Activated CD4-positive, alpha-beta T cell treated with anti-CD3 and anti-CD28 coated beads, Interleukin-2, amount 10 ng/mL, durations not matched to agents 24 days and 14 days (primary cell): ENCODE results near the gene VPS36. TPM values are rescaled to one million over a fixed set of nuclear protein-coding genes. Genes with fewer than 3 reads are reported as not detected.
A peak's percentile ranks its signal among the peaks of the same experiment; 100 is the strongest.
"Not testable (repeated sequence)": the region's sequence is repeated elsewhere in the genome, so short reads cannot be mapped to it uniquely, and the experiment has no call there.

Experiments used
- DNase-seq: peaks from one replicate; pipeline ENCODE4 v3.0.0; 2022
- H3K27ac Mint-ChIP-seq: one replicate; pipeline ENCODE4 v1.8.0; 2022; ENCODE audit warnings: mild to moderate bottlenecking, mixed read lengths
- H3K27me3 Mint-ChIP-seq: one replicate; pipeline ENCODE4 v1.8.0; 2022; ENCODE audit warnings: mixed read lengths
- H3K36me3 Mint-ChIP-seq: one replicate; pipeline ENCODE4 v1.8.0; 2022; ENCODE audit warnings: low read depth, mild to moderate bottlenecking, mixed read lengths
- H3K4me1 Mint-ChIP-seq: one replicate; pipeline ENCODE4 v1.8.0; 2021; ENCODE audit warnings: mixed read lengths
- H3K4me3 Mint-ChIP-seq: one replicate; pipeline ENCODE4 v1.8.0; 2022; ENCODE audit warnings: mild to moderate bottlenecking, moderate library complexity, mixed read lengths
- H3K9me3 Mint-ChIP-seq: one replicate; pipeline ENCODE4 v1.8.0; 2021; ENCODE audit warnings: mixed read lengths
- intact Hi-C: fragments of 100-400 bp; cut with micrococcal nuclease; formaldehyde crosslinking; loops from one replicate; pipeline ENCODE4 v1.15.1; 2023
- total RNA-seq: library from RNA; stranded (reverse); gene quantifications from 2 replicates; pipeline ENCODE4 v1.2.3, GENCODE V29; 2022

The VPS36 gene
- total RNA-seq, 1 donor from 2014 or later, result 43.0 TPM

DNA sequence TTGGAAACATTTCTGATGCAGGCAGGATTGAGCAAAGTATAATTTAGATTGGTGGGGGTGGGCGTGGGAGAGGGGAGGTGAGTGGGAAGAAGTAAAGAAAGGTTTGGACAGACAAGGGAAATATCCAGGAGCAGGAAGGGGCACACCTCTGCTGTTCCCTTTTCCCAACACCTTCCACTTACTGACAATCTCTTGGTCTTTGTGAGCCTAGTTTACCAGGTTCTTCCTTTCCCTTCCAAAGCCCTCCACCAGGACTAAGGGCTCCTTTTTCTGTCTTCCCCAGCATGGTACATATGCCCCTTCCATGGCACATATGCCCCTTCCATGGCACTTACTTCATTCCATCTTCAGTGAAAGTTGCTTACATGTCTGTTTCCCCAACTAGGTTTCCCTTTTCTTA is 38.3 kb downstream of the VPS36 start:
- Mint-ChIP-seq H3K4me3 (no peak overlapping the region), H3K27me3 (no peaks in the 10 kb centered on the region), H3K27ac (no peak overlapping the region), H3K36me3 (peaks cover 35% of the 10 kb centered on the region), H3K4me1 (peaks cover 2% of the 10 kb centered on the region), H3K9me3 (no peaks in the 10 kb centered on the region)
- intact Hi-C loops, result no loop called here
- no peak for DNase-seq

DNA sequence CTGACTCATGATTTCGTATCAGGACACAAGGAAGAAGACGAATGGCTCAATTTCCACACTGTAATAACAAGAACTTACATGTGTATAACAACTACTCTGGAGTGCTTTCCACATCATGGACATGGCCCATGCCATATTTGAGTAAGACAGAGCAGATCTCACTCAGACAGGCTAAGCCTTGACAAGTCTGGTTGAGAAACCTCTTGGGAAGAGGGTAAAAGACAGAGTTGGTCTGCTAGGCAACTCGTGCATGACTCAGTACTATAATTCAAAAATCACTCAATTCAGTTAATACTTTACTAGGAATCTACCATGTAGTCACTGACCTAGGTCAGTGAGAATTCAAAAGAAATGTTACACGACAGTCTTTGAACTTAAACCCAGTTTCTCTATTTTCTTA is 38.8 kb downstream of the VPS36 start:
- no peak overlapping the region for H3K27ac Mint-ChIP-seq
- no peak overlapping the region for H3K4me3 Mint-ChIP-seq
- DNase-seq, result no peak
- H3K4me1 Mint-ChIP-seq, result peaks cover 2% of the 10 kb centered on the region
- H3K9me3 Mint-ChIP-seq, result no peaks in the 10 kb centered on the region
- peaks cover 32% of the 10 kb centered on the region for H3K36me3 Mint-ChIP-seq
- no peaks in the 10 kb centered on the region for H3K27me3 Mint-ChIP-seq
- intact Hi-C loops, result no loop called here

DNA sequence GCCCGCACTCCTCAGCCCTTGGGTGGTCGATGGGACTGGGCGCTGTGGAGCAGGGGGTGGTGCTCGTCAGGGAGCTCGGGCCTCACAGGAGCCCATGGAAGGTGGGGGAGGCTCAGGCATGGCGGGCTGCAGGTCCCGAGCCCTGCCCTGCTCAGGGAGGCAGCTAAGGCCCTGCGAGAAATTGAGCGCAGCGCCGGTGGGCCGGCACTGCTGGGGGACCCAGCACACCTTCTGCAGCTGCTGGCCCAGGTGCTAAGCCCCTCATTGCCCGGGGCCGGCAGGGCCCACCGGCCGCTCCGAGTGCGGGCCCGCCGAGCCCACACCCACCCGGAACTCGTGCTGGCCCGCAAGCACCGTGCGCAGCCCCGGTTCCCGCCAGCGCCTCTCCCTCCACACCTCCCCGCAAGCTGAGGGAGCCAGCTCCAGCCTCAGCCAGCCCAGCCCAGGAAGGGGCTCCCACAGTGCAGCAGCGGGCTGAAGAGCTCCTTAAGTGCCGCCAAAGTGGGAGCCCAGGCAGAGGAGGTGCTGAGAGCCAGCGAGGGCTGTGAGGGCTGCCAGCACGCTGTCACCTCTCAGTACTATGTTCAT is 42.3 kb downstream of the VPS36 start:
- H3K4me1 Mint-ChIP-seq, result peaks cover 16% of the 10 kb centered on the region
- peaks cover 15% of the 10 kb centered on the region for H3K36me3 Mint-ChIP-seq
- intact Hi-C loops, result loop anchor here (5.0 kb wide), 1 partner anchor 44 kb away; the partner anchor contains the start of gene VPS36
- DNase-seq, H3K9me3 Mint-ChIP-seq, H3K4me3 Mint-ChIP-seq, H3K27ac Mint-ChIP-seq: not testable (repeated sequence)
- H3K27me3 Mint-ChIP-seq, result peaks cover 20% of the 10 kb centered on the region

DNA sequence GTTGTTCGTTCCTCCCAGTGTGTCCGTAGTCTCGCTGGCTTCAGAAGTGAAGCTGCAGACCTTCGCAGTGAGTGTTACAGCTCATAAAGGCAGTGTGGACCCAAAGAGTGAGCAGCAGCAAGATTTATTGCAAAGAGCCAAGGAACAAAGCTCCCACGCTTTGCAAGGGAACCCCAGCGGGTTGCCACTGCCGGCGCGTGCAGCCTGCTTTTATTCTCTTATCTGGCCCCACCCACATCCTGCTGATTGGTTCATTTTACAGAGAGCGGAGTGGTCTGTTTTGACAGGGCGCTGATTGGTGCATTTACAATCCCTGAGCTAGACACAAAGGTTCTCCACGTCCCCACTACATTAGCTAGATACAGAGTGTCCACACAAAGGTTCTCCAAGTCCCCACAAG is 43.0 kb downstream of the VPS36 start:
- peaks cover 15% of the 10 kb centered on the region for H3K36me3 Mint-ChIP-seq
- H3K27ac Mint-ChIP-seq, H3K9me3 Mint-ChIP-seq, H3K4me3 Mint-ChIP-seq, DNase-seq: not testable (repeated sequence)
- peaks cover 24% of the 10 kb centered on the region for H3K27me3 Mint-ChIP-seq
- intact Hi-C loops, result loop anchor here (2.0 to 5.0 kb wide), 2 partner anchors 45 to 395 kb away; partner anchors contain the start of genes ALG11 and VPS36
- H3K4me1 Mint-ChIP-seq, result peaks cover 16% of the 10 kb centered on the region

DNA sequence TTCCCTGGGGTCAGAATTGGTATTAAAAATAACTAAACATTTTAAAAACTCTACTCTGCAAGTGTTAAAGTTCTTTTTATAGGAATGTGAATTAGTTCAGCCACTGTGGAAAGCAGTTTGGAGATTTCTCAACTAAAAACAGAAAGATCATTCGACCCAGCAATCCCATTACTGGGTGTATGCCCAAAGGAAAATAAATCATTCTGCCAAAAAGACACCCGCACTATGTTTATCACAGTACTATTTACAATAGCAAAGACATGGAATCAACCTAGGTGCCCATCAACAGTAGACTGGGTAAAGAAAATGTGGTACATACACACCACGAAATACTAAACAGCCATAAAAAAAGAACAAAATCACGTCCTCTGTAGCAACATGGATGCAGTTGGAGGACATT is 43.8 kb downstream of the VPS36 start:
- intact Hi-C loops, result loop anchor here (2.0 to 5.0 kb wide), 2 partner anchors 46 to 394 kb away; partner anchors contain the start of genes ALG11 and VPS36
- Mint-ChIP-seq H3K27ac (no peak overlapping the region), H3K4me1 (peaks cover 14% of the 10 kb centered on the region), H3K9me3 (no peaks in the 10 kb centered on the region), H3K36me3 (peaks cover 10% of the 10 kb centered on the region), H3K27me3 (peaks cover 29% of the 10 kb centered on the region), H3K4me3 (peak overlapping the region; percentile 40)
- DNase-seq, result no peak

DNA sequence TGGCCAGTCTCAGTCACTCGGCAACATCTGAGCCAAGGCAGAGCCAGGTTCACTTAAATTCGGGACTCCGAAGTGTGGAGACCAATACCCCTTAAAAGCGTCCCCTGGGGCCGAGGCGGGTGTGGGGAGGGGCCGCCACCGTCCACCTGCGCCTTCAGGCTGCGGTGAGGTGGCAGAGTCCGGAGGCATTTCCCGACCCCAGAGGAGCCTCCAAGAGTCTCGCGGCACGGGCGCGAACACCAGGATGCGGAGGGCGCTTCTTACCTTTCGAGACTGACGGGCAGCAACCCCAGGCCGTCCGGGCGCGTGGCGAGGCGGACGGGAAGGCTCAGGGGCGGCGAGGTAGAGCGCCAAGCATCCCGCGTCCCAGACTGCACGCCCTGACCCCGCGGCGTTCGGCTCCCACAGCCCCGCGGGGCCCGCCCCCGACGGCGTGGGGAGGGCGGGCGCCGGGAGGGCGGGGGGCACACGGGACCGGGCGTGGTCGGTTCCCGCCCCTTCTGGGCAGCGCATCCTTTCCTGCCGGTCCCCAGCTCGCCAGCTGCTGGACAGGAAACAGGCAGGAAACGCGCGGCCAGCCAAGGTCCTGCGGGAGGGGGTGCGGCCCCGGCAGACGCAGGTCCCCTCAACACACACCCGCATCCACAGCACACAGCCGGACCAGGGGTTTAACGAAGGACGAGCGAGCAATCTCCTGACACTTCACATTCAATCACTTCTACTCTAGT is 44.5 kb downstream of the VPS36 start, which contains the start of gene THSD1:
Gene THSD1 (minus strand): TSS at position 406 of the 728 bp plus-strand sequence. CDS start 3,572 bp downstream, outside the sequence.
- intact Hi-C loops, result loop anchor here (2.0 to 5.0 kb wide), 2 partner anchors 46 to 393 kb away; partner anchors contain the start of genes ALG11 and VPS36
- H3K4me3 Mint-ChIP-seq, result peak within 1 kb of the TSS; percentile 77
- H3K27me3 Mint-ChIP-seq, result peaks cover 29% of the 10 kb centered on the region
- H3K36me3 Mint-ChIP-seq, result peaks cover 10% of the 10 kb centered on the region
- no peaks in the 10 kb centered on the region for H3K9me3 Mint-ChIP-seq
- peaks cover 14% of the 10 kb centered on the region for H3K4me1 Mint-ChIP-seq
- DNase-seq, result peak; percentile 67
- H3K27ac Mint-ChIP-seq, result no peak within 1 kb of the TSS

DNA sequence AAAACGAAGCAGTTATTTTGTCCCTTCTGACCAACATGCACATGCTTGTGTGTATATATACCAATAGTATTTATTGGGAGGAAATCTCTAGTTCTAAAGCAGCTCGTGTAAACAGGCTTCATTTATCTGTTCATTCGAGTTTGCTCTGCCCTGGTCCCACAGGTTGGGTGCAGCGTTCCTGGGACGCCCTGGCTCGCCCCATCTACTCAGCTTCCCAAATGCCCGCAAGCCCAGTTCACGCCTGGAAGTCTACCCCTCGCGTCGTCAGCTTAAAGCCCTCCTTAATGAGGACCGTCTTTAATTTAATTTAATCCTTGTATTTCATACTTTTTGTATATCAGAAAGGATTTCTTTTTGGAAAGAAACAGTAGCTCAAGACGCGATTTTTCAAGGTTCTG is 45.1 kb downstream of the VPS36 start:
- H3K36me3 Mint-ChIP-seq, result peaks cover 7% of the 10 kb centered on the region
- intact Hi-C loops, result loop anchor here (5.0 kb wide), 1 partner anchor 47 kb away; the partner anchor contains the start of gene VPS36

DNA sequence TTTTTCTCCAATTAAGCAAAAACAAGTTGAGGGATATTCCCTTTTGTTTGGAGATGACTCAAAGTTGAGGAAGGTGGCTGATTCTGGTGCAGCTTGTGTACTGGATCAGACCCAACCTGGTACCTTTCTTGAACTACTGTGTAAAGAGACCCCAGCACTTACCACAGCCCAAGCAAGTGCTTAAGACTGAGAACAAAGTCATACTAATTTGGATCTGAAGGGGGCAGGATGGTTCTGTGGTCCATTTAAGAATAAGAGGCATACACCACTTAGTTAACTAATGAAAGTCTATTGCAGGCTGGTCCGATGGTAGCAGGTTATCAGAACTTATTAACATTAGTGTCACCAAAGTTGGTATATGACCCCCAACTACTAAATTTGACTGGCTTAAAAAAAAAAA is 50.7 kb downstream of the VPS36 start:
- no peak for DNase-seq
- no peaks in the 10 kb centered on the region for H3K9me3 Mint-ChIP-seq
- peaks cover 39% of the 10 kb centered on the region for H3K27me3 Mint-ChIP-seq
- peaks cover 5% of the 10 kb centered on the region for H3K4me1 Mint-ChIP-seq
- intact Hi-C loops, result no loop called here
- no peak overlapping the region for H3K4me3 Mint-ChIP-seq
- H3K36me3 Mint-ChIP-seq, result no peaks in the 10 kb centered on the region
- H3K27ac Mint-ChIP-seq, result no peak overlapping the region

More for the DNA sequence above, 45.1 kb downstream of the VPS36 start:
- no peak overlapping the region for H3K27ac Mint-ChIP-seq
- H3K9me3 Mint-ChIP-seq, result no peaks in the 10 kb centered on the region
- peak overlapping the region; percentile 77 for H3K4me3 Mint-ChIP-seq
- peaks cover 14% of the 10 kb centered on the region for H3K4me1 Mint-ChIP-seq
- DNase-seq, result no peak
- H3K27me3 Mint-ChIP-seq, result peaks cover 29% of the 10 kb centered on the region

DNA sequence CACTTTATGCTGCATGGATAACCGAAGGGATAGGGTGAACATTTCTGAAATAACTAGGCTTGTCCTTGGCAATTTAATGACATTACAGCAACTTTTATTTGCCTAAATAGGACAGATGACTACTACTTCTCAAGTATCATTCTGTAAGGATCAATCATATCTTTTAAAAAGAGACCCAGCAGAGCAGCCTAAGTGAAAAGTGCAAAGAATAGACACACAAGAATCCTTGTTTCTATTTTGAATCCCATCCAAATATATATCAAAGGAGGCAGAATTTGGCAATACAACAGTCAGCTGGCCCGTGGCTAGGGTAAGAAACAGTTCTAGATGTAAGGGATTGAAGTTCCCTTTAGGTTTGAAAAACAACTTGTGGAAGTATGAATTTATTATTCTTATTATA is 51.4 kb downstream of the VPS36 start:
- no peaks in the 10 kb centered on the region for H3K9me3 Mint-ChIP-seq
- H3K36me3 Mint-ChIP-seq, result no peaks in the 10 kb centered on the region
- H3K27me3 Mint-ChIP-seq, result peaks cover 33% of the 10 kb centered on the region
- H3K27ac Mint-ChIP-seq, result no peak overlapping the region
- no peak for DNase-seq
- peaks cover 1% of the 10 kb centered on the region for H3K4me1 Mint-ChIP-seq
- no peak overlapping the region for H3K4me3 Mint-ChIP-seq
- intact Hi-C loops, result no loop called here

DNA sequence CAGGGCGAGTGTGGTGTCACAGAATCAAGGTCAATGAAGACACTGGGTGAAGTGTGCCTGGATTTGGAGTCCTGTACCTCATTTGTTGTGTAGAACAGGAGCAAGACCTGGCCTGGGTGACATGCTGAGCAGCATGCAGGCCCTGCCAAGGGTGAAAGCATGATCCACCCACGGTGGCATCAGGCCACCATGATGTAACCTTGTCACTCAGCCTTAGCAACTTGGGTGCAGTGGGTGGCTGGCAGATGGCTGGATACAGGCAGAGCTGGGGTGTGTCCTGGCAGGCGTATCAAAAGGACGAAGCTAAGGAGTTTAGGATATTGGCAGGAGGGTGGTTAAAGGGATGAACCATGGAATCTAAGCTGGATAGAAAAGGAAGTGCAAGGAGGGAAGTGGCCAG is 54.7 kb downstream of the VPS36 start:
- Mint-ChIP-seq H3K9me3 (no peaks in the 10 kb centered on the region), H3K27me3 (peaks cover 22% of the 10 kb centered on the region), H3K4me1 (no peaks in the 10 kb centered on the region), H3K36me3 (no peaks in the 10 kb centered on the region), H3K27ac (no peak overlapping the region), H3K4me3 (no peak overlapping the region)
- intact Hi-C loops, result no loop called here
- DNase-seq, result no peak

DNA sequence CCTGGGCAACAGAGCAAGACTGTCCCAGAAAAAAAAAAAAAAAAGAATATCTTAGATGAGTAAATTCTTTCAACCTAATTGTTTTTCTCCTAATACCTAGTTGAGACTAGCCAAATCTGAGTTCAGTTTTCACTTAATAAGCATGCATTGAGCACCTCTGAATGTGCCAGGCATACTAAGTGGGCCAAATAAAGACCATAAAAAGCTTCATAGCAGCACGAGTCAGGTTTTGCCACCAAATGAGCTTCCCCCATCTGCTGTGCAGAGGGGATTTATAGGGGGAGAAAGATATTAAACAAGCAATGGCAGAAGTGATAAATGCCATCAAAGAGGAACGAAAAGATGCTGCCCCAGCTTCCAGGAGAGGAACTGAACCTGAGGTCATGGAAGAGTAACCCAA is 55.8 kb downstream of the VPS36 start:
- Mint-ChIP-seq H3K4me1 (no peaks in the 10 kb centered on the region), H3K27ac (no peak overlapping the region), H3K4me3 (no peak overlapping the region), H3K27me3 (peaks cover 20% of the 10 kb centered on the region), H3K9me3 (no peaks in the 10 kb centered on the region), H3K36me3 (no peaks in the 10 kb centered on the region)
- no peak for DNase-seq
- intact Hi-C loops, result no loop called here

DNA sequence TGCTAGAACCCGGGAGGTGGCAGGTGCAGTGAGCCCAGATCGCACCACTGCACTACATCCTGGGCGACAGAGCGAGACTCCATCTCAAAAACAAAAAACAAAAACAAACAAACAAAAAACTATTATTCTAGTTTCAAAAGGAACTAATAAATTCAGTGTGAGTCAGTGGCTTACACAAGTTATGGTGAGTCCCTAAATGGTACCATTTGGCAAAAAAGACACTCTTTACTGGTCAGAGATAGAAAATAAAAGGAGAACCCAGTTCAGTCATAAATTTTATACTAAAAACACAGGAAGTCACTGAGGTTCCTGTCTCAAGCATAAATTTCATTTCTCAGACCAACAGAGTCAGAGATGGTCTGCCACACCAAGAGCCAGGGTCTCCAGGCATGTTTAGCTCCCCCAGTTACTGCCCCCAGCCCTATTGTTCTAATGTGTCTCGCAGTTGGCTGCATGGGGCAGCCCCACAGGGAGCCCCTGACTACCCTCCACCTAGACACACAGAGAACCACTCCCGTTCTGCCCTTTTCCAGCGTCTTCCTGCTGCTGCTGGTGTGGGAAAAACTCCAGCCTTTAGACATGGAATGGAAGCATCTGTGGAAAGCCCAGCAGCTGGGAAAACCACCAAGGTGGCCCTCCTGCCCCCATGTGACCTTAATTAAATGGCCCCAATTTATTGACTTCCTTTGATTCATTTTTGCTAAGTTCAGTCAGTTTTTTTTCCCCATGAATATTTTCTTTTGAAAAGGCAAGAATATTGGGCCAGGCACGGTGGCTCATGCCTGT is 56.7 kb downstream of the VPS36 start:
- H3K4me1 Mint-ChIP-seq, result no peaks in the 10 kb centered on the region
- no peak overlapping the region for H3K27ac Mint-ChIP-seq
- no peak for DNase-seq
- H3K36me3 Mint-ChIP-seq, result no peaks in the 10 kb centered on the region
- no peak overlapping the region for H3K4me3 Mint-ChIP-seq
- intact Hi-C loops, result no loop called here
- H3K27me3 Mint-ChIP-seq, result peaks cover 18% of the 10 kb centered on the region
- no peaks in the 10 kb centered on the region for H3K9me3 Mint-ChIP-seq

DNA sequence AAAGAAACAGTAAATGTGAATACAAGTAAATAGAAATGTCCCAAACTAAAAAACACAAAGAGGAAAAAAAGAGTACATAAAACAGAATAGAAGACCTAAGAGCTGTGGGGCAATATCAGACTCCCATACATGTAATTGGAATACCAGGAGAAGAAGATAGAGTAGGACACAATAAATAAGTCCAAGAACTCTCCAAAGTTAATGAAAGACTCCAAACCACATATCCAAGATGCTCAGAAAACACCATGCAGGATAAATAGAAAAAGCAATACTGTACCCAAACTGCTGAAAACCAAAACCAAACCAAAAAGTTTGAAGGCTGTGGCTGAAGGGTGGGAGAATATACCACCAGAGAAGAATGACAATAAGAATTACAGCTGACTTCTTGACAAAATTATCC is 62.7 kb downstream of the VPS36 start:
- no peak overlapping the region for H3K4me3 Mint-ChIP-seq
- H3K27me3 Mint-ChIP-seq, result no peaks in the 10 kb centered on the region
- H3K36me3 Mint-ChIP-seq, result no peaks in the 10 kb centered on the region
- DNase-seq, result no peak
- H3K4me1 Mint-ChIP-seq, result no peaks in the 10 kb centered on the region
- no peak overlapping the region for H3K27ac Mint-ChIP-seq
- H3K9me3 Mint-ChIP-seq, result no peaks in the 10 kb centered on the region
- intact Hi-C loops, result no loop called here

DNA sequence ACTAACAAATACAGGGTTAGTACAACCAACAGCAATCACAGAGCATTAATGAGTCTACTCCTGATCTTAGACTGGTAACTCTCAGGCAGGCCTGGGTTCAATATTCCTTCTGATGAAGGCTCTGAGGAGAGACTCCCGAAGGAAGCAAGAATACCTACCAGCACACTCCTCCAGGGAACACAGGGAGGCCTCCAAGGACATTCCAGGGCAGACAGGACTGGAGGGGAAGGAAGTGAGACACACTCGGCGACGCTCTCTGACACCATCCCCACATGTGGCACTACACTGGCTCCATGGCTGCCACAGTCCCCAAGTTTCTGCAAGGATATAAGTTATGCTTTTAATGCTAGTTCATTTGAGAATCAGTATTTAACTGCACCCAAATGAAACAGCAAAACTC is 64.6 kb downstream of the VPS36 start:
- no peak overlapping the region for H3K4me3 Mint-ChIP-seq

More for the DNA sequence above, 64.6 kb downstream of the VPS36 start:
- H3K4me1 Mint-ChIP-seq, result no peaks in the 10 kb centered on the region
- no peaks in the 10 kb centered on the region for H3K36me3 Mint-ChIP-seq
- no peak for DNase-seq
- H3K9me3 Mint-ChIP-seq, result no peaks in the 10 kb centered on the region
- H3K27ac Mint-ChIP-seq, result no peak overlapping the region
- no peaks in the 10 kb centered on the region for H3K27me3 Mint-ChIP-seq
- intact Hi-C loops, result no loop called here
